HG02610 (cell line): ENCODE data around the gene SCYGR1.
"Not testable (repeated sequence)": the region's sequence is repeated elsewhere in the genome, so short reads cannot be mapped to it uniquely, and the experiment has no call there.

Experiments used
- ATAC-seq: cut with Tn5 transposase; IDR thresholded peaks from one replicate; pipeline ENCODE4 v1.9.1; 2021; ENCODE audit warnings: mild to moderate bottlenecking, moderate library complexity; ENCODE audit not compliant: unreplicated experiment

Gene SCYGR1

DNA sequence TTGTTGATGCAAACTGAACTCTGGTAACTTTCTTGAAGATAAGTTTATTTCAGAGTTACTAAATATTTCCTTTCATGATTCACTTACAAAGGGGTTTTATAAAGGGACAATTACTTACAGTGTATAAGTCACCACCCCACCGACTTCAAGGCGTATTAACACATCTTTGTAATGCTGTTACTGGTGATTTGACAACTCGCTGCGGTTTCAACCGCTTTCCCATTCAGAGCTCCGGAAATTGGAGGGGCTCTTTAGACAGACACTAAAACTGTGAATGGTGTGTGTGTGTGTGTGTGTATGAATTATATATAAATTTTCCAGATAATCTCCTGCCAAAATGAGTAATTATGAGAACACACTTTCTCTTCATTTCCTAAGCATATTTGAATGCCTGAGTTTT lies 13.6 kb downstream of the SCYGR1 start:
- ATAC-seq: no peak

DNA sequence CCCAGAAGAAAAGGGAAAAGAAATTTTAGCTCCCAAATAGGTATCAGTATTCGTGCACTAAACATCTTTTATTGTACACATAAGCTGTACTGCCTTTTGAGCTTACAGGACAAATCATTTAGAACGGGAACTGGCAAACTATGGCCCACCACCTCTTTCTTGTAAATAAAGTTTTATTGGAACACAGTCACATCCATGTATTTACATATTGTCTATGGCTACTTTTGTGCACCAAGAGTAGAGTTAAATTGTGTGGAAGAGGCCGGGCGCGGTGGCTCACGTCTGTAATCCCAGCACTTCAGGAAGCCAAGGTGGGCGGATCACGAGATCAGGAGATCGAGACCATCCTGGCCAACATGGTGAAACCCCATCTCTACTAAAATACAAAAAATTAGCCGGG lies 14.4 kb downstream of the SCYGR1 start:
- ATAC-seq: no peak

DNA sequence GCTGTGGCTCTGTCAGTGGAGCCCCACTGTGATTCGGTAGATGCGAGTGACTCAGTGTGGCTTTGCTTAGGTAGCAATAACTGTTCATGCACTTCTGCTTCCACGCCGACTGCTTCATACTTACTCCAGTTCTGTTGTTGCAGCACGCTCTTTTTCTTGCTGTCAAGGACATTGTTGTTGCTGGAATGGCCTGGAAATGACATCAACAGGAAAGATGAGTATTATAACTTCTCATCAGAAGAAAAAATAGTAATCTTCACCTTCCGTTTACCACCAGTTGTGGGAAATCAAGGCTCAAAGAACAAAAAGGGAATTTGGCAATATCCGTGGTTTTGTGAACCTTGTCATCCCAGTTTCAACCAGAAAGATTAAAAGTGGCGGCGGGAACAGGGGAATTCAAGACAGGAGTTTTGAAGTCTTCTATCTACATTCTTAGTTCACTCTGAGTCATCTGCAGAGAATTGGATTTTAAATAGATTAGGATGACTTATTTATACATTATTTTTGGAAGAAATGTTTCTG lies 16.9 kb downstream of the SCYGR1 start:
- no peak for ATAC-seq

DNA sequence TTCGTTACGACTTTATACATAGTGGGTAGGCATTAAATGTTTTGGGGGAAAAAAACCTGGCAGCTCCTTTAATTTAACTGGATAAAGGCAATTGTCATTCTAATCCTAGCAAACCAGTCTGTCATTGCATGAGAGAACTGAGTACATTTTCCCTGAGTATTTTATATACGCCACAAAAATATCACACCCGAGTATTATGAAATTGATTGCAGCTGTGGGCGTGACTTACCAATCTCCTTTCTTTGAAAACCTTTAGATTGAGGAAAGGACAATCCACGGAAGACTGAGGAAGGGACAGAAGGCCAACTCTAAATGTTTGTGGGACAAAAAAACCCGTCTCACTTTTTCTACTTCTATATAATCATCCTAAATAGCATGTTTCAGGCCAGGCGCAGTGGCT lies 17.7 kb downstream of the SCYGR1 start:
- no peak for ATAC-seq

DNA sequence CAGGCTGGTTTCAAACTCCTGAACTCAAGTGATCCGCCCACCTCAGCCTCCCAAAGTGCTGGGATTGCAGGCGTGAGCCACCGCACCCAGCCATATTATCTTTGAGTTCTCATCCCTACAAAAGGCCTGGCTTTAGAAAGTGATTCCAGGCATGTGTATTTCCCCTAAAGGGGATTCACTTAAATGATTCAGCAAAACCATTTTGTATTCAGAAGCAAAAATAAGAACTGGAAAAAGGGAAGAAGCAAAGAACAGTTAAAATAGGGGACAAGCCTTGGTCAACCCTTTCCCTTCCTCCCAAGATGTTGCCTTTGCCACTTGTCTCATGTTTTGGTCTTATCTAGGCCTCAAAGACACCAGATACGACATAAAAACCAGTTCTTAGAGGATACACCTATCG lies 19.2 kb downstream of the SCYGR1 start:
- no peak for ATAC-seq

DNA sequence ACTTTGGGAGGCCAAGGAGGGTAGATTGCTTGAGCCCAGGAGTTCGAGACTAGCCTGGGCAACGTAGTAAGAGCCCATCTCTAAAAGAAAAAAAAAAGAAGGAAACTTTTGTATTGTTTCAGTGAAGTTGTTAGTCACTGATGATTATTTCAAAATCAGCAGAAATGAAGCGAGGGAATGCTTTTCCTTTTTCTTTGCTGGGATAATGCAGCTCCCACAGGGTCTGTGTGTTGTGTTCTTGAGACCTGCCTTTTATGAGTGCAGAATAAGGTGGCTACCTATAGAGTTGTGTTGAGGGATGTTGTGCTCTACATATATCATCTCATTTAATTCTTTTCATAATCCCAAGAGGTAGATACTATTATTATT lies 20.3 kb downstream of the SCYGR1 start:
- no peak for ATAC-seq

DNA sequence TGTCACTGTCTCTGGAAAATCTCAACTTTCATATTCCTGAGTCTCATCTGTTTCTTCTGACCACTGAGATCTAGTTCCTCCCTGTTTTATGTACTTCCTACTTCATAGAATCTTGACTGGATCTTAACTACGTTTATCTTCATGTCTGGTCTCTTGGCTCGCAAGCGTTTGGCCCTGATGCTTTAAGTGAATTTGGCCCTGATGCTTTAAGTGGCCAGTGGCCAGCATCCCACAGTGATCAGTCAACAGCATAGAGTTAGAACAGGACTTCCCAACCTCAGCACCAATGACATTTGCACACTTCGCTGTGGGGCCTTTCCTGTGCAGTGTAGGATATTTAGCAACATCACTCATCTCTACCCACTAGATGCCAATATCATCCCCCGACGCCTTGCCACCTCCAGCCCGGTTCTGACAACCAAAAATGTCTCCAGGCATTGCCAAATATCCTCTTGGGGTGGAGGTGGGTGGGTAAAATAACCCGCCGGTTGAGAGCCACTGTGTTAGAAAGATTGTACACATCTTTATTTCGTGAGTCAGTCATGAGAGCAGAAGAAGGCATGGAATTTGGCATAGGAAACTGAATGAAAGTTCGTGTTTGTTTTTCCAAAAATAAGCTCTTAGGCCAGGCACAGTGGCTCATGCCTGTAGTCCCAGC lies 20.9 kb downstream of the SCYGR1 start:
- ATAC-seq: no peak

DNA sequence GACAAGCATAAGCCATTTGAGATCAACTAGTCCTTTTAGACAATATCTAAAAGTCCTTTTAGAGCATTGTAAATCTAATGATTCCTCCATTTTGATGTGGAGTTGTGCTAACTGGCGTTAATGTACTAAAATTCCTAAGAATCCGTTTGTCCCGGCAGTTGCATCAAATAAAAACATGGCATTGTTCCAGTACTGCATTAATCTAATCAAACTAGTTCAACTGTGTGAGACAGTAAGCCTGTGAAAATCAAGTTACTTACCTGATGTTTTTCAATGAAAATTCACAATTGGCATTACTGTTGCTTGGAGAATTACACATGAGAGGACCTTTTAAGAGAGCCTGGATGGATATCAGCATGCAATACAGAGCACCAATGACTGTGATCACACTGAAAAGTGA lies 21.9 kb downstream of the SCYGR1 start:
- ATAC-seq: no peak

DNA sequence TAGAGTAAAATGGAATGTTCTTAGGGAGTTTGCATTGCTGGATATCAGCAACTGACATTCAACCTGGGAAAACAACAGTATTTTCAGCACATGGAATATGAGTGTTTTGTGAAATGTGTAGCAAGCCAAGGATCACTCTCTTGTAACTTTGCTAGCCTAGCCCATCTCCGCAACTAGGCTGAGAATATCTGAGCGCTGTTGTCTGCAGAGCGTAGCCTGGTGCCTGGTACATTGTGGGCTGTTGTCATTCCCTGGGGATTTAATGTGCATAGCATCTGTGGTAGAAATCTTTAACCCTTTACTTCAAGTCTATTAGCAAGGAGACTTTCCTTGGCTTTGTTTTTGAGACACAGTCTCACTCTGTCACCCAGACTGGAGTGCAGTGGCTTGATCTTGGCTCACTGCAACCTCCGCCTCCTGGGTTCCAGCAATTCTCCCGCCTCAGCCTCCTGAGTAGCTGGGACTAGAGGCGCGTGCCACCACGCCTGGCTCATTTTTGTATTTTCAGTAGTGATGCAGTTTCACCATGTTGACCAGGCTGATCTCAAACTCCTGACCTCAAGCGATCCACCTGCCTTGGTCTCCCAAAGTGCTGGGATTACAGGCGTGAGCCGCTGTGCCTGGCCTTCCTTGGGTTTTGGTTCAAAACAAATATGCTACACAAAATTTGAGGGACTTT lies 23.0 kb downstream of the SCYGR1 start:
- not testable (repeated sequence) for ATAC-seq

DNA sequence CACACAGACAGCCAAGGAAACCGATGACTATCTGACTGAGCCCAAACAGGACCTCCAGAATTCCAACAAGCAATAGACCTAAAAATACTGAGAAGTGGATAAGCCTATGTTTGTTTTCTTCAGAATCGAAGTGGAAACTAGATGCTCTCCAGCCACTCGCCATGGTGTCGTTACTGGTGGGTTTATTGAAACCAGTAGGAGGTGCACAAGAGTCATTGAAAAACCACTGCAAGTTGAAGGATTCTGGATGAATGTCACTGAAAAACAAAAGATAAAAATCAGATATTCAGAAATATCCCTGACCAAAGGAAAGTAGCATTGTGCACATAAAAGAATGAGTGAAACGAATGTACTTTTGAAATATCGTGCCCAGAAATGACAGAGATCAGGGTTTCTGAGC lies 24.0 kb downstream of the SCYGR1 start:
- ATAC-seq: no peak

DNA sequence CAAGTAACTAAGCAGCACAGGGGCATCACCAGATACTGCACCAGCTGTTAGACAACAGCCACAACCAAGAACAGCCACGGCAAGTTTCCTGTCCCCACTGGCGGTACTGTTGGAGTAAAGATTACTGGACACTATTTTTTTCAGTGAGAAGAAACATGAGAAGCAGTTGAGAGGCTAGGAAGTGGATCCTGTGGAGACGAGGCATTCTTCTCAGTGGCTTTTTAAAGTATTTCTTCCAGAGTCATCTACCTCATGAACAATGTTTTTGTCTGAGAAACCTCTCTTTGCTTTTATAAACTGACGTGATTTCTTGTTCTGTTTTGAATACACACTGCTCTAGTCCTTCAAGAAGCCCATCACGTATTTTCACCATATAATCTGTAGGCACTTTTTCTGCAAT lies 27.4 kb downstream of the SCYGR1 start:
- ATAC-seq: no peak

DNA sequence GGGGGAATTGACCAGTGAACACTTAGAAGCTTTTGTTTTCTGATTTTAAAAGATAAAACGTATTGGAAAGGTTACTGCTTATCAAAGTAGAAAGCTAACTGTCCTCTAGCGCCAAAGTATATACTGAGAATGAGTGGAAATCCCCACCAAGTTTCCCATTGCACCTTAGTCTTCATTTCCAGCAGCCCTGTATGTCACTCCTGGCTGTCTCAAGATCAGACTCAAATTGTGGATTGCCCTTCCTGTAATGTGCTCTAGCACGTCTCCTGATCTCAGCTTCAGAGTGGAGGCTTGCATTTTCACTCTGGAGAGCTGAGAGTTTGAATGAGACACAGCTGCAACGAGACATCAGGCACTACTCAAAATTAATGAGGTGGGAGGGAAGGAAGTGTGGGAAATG lies 36.1 kb downstream of the SCYGR1 start:
- ATAC-seq: peak; percentile 97

DNA sequence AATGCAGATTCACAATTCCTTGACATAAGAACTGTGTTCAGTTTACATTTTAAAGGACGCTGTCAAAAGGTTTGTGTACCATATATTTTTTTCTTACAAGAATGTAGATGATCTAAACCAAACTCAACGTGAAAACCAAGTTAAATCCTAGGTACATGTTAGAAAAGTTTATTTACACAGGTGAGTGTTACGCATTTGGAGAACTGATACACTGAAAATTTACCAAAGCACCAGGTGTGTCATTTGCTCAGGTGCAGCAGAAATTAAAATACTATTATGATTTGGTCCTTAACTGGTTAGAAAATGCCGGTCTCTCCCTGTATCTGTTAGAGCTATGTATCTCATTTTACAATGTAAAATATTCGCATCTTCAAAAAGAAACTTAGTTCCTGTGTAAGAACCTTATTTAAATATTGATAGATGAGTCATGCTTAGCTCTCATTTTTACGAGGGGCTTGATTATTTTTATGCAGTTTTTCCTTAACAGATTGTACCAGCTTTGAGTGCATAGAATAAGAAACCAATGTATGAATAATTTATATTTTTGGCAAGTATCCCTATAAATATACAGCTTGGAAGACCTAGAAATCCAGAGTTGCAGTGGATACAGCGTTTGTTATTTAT lies 37.6 kb downstream of the SCYGR1 start:
- ATAC-seq: no peak

DNA sequence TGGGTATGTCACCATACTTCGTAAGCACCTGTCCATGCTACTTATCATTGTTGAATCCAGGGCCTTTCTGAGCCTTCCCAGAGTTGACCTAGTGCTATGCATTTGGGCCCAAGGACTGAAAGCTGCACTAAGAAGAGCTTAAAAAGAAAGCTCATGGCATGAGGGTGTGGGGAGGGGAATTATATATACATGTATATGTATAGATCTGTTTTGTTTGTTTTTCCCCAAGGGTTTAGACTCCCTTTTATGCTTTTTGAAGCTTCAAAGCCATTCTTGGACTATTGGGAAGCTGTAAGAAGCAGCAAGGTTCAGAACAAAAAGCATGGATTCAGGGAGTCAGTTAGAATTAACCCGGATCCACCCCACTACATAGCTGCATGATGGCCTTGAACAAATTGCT lies 39.4 kb downstream of the SCYGR1 start:
- ATAC-seq: no peak

DNA sequence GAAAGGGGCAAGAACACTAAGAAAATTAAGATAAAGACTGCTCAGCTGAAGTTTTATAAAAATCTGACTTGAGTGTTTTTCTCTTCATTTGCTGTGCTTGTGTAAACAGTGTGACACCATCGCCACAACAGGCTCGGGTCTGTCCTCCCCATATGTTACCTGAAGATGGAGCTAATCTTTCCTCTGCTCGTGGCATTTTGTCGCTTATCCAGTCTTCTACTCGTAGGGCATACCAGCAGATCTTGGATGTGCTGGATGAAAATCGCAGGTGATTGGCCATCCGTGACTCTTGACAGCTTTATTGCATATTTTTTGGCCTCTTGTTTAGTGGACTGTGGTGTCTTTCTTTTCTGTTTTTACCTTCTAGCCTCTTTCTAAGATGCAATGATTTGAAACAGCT lies 40.6 kb downstream of the SCYGR1 start:
- ATAC-seq: no peak

DNA sequence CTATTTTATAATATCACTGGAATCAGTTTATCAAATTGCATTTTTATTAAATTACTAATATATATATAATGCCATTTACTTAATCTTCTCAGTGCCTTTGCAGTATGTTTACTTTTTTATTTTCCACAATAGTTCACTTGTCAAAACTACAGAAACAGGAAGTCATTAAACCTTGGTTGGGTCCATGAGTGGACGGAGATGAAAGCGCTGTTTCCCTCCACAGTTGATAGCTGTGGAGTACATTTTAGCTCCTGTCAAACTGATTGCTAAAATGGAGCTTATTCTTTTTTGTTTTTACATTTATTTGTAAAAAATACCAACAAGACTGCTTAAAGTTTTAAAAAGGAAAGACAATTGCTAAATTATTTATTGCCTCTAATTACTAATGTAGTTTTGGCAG lies 43.5 kb downstream of the SCYGR1 start:
- ATAC-seq: no peak

DNA sequence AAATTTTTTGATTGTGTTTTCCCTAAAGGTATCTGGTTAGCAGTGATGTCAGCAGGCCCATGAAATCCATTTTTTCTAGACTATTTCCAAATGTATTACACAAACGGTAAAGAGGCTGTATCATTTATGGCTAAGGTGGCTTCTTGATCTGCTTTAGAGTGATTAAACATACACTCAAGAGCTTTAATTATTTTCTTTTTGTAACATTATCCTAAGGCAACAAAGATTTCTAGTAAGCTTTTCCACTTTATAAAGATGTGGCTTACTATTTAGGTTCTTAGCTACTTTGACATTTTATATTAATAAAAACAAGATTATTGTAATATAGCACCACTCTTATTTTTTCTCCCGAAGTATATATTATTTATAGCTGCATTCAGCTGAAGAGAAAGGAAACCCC lies 46.2 kb downstream of the SCYGR1 start:
- no peak for ATAC-seq

DNA sequence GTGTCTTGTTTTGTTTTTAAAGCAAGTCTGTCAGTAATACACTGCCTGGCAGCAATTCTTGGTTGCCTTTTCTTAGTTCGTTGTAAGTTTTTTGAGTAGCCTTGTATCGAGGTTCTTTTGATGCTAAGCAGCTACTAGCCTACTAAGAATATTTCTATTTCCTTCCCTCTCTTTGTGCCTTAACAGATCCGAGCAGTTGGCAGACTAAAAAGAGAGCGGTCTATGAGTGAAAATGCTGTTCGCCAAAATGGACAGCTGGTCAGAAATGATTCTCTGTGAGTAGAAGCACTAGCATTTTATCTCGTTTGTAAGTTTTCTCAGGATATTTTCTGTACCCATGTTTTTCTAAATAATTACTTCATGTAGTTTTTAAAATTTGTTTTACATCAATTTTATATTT lies 47.6 kb downstream of the SCYGR1 start:
- ATAC-seq: no peak

DNA sequence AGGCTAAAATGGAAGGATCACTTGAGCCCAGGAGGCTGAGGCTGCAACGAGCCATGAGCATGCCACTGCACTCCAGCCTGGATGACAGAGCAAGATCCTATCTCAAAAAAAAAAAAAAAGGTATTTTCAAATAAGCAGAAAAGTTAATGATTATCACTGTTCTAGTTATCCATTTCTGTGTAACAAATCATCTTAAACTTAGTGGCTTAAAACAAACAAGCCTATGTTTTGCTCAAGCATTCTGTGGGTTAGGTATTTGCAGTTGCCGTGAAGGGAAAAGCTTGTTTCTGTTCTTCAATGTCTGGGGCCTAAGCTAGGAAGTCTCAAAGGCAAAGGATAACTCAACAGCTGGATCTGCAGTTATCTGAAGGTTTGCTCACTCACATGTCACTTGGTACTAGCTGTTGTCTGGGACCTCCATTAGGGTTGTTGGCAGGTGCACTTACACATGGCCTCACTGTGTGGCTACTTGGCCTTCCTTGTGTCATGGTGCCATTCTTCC lies 48.6 kb downstream of the SCYGR1 start:
- ATAC-seq: no peak
